IPS-15b (cell line): ENCODE results near the gene LIG3.

Experiments
- H3K27me3 ChIP-seq: one replicate; pipeline ENCODE4 v1.6.1; 2013; ENCODE audit warnings: low read length; ENCODE audit not compliant: control insufficient read depth, insufficient read depth
- H3K36me3 ChIP-seq: one replicate; pipeline ENCODE4 v1.6.1; 2013; ENCODE audit warnings: low read length; ENCODE audit not compliant: control insufficient read depth, insufficient read depth
- H3K4me1 ChIP-seq: one replicate; pipeline ENCODE4 v1.6.1; 2013; ENCODE audit warnings: mild to moderate bottlenecking, low read length; ENCODE audit not compliant: control insufficient read depth, insufficient read depth
- H3K4me3 ChIP-seq: one replicate; pipeline ENCODE4 v1.5.1; 2013; ENCODE audit warnings: low read depth, low read length
- H3K9ac ChIP-seq: one replicate; pipeline ENCODE4 v1.6.1; 2013; ENCODE audit warnings: low read depth, mild to moderate bottlenecking, low read length
- H3K9me3 ChIP-seq: one replicate; pipeline ENCODE4 v1.6.1; 2013; ENCODE audit warnings: mild to moderate bottlenecking, low read length; ENCODE audit not compliant: control insufficient read depth, insufficient read depth

LIG3 gene

GRCh38 chr17:35002876-35003551, 22.7 kb downstream of the LIG3 start:
- no peak overlapping the region for H3K9ac ChIP-seq
- no peaks in the 10 kb centered on the region for H3K4me1 ChIP-seq
- H3K36me3 ChIP-seq: peaks cover 55% of the 10 kb centered on the region
- no peaks in the 10 kb centered on the region for H3K27me3 ChIP-seq
- H3K4me3 ChIP-seq: no peak overlapping the region
- H3K9me3 ChIP-seq: no peaks in the 10 kb centered on the region

- H3K36me3 ChIP-seq: peaks cover 50% of the 10 kb centered on the region
Observed at GRCh38 chr17:35003778-35004177, 23.5 kb downstream of the LIG3 start.

GRCh38 chr17:35006345-35006744, 26.0 kb downstream of the LIG3 start:
- no peaks in the 10 kb centered on the region for H3K27me3 ChIP-seq
- H3K4me3 ChIP-seq: no peak overlapping the region
- peaks cover 41% of the 10 kb centered on the region for H3K36me3 ChIP-seq
- no peaks in the 10 kb centered on the region for H3K4me1 ChIP-seq
- no peaks in the 10 kb centered on the region for H3K9me3 ChIP-seq
- no peak overlapping the region for H3K9ac ChIP-seq

More at GRCh38 chr17:35003778-35004177, 23.5 kb downstream of the LIG3 start:
- no peaks in the 10 kb centered on the region for H3K27me3 ChIP-seq
- H3K9ac ChIP-seq: no peak overlapping the region
- no peaks in the 10 kb centered on the region for H3K9me3 ChIP-seq
- no peak overlapping the region for H3K4me3 ChIP-seq
- no peaks in the 10 kb centered on the region for H3K4me1 ChIP-seq

GRCh38 chr17:35006961-35007360, 26.6 kb downstream of the LIG3 start:
- Histone ChIP-seq H3K36me3 (peaks cover 34% of the 10 kb centered on the region), H3K9me3 (no peaks in the 10 kb centered on the region), H3K27me3 (no peaks in the 10 kb centered on the region), H3K4me1 (no peaks in the 10 kb centered on the region), H3K9ac (no peak overlapping the region), H3K4me3 (no peak overlapping the region)

- H3K9me3 ChIP-seq: no peaks in the 10 kb centered on the region
- H3K36me3 ChIP-seq: peaks cover 12% of the 10 kb centered on the region
- no peak overlapping the region for H3K9ac ChIP-seq
- no peaks in the 10 kb centered on the region for H3K4me1 ChIP-seq
- no peak overlapping the region for H3K4me3 ChIP-seq
- no peaks in the 10 kb centered on the region for H3K27me3 ChIP-seq
Observed at GRCh38 chr17:35010093-35010492, 29.8 kb downstream of the LIG3 start.

GRCh38 chr17:35011671-35012216, 31.4 kb downstream of the LIG3 start:
- Histone ChIP-seq H3K36me3 (peaks cover 12% of the 10 kb centered on the region), H3K9ac (no peak overlapping the region)

GRCh38 chr17:35016369-35016768, 36.1 kb downstream of the LIG3 start:
- no peaks in the 10 kb centered on the region for H3K36me3 ChIP-seq
- no peak overlapping the region for H3K9ac ChIP-seq

More at GRCh38 chr17:35011671-35012216, 31.4 kb downstream of the LIG3 start:
- Histone ChIP-seq H3K9me3 (no peaks in the 10 kb centered on the region), H3K4me3 (no peak overlapping the region), H3K4me1 (no peaks in the 10 kb centered on the region), H3K27me3 (no peaks in the 10 kb centered on the region)

GRCh38 chr17:35017021-35017420, 36.7 kb downstream of the LIG3 start:
- no peaks in the 10 kb centered on the region for H3K9me3 ChIP-seq
- H3K4me3 ChIP-seq: no peak overlapping the region
- H3K27me3 ChIP-seq: no peaks in the 10 kb centered on the region
- H3K9ac ChIP-seq: no peak overlapping the region
- H3K4me1 ChIP-seq: no peaks in the 10 kb centered on the region
- H3K36me3 ChIP-seq: no peaks in the 10 kb centered on the region

More at GRCh38 chr17:35016369-35016768, 36.1 kb downstream of the LIG3 start:
- H3K4me3 ChIP-seq: no peak overlapping the region
- no peaks in the 10 kb centered on the region for H3K4me1 ChIP-seq
- H3K27me3 ChIP-seq: no peaks in the 10 kb centered on the region
- no peaks in the 10 kb centered on the region for H3K9me3 ChIP-seq

- no peak overlapping the region for H3K9ac ChIP-seq
- no peaks in the 10 kb centered on the region for H3K9me3 ChIP-seq
- no peak overlapping the region for H3K4me3 ChIP-seq
- H3K4me1 ChIP-seq: no peaks in the 10 kb centered on the region
- H3K36me3 ChIP-seq: no peaks in the 10 kb centered on the region
- no peaks in the 10 kb centered on the region for H3K27me3 ChIP-seq
Observed at GRCh38 chr17:35018814-35019213, 38.5 kb downstream of the LIG3 start.

- H3K9me3 ChIP-seq: no peaks in the 10 kb centered on the region
- H3K4me1 ChIP-seq: no peaks in the 10 kb centered on the region
- no peaks in the 10 kb centered on the region for H3K36me3 ChIP-seq
- H3K9ac ChIP-seq: no peak overlapping the region
- no peak overlapping the region for H3K4me3 ChIP-seq
- H3K27me3 ChIP-seq: no peaks in the 10 kb centered on the region
Observed at GRCh38 chr17:35019386-35020179, 39.3 kb downstream of the LIG3 start.

GRCh38 chr17:35021520-35022380, 41.4 kb downstream of the LIG3 start:
- Histone ChIP-seq H3K4me1 (no peaks in the 10 kb centered on the region), H3K36me3 (no peaks in the 10 kb centered on the region), H3K9ac (no peak overlapping the region), H3K4me3 (no peak overlapping the region), H3K27me3 (no peaks in the 10 kb centered on the region), H3K9me3 (no peaks in the 10 kb centered on the region)
